T1000 (cell line): ENCODE data around the gene MAN2B1.
"Not testable (repeated sequence)": the region's sequence is repeated elsewhere in the genome, so short reads cannot be mapped to it uniquely, and the experiment has no call there.

ENCODE experiments used
- DNase-seq: peaks from one replicate; lab custom pipeline; 2025; ENCODE audit warnings: mixed read lengths; lab: John Stamatoyannopoulos, UW

Gene MAN2B1

GRCh38 chr19:12689012-12689411, 22.5 kb upstream of the MAN2B1 start:
- no peak for DNase-seq

GRCh38 chr19:12687496-12688196, 21.1 kb upstream of the MAN2B1 start, which contains the start of gene GNG14:
Gene GNG14 (plus strand): TSS chr19:12687998. CDS start chr19:12688049, 51 bp downstream.
- no peak for DNase-seq

GRCh38 chr19:12685831-12686230, 19.3 kb upstream of the MAN2B1 start:
- no peak for DNase-seq

- DNase-seq, result peak; percentile 85
Measured at GRCh38 chr19:12681074-12681987, 14.8 kb upstream of the MAN2B1 start, which contains the start of gene DHPS. Gene DHPS (minus strand): TSS chr19:12681880. CDS start chr19:12681766, 114 bp downstream.

- DNase-seq, result no peak
Measured at GRCh38 chr19:12680034-12680433, 13.5 kb upstream of the MAN2B1 start.

GRCh38 chr19:12678039-12678438, 11.5 kb upstream of the MAN2B1 start:
- not testable (repeated sequence) for DNase-seq

- DNase-seq, result no peak
Measured at GRCh38 chr19:12676928-12677327, 10.4 kb upstream of the MAN2B1 start.

- DNase-seq, result peak; percentile 38
Measured at GRCh38 chr19:12676384-12676792, 9.8 kb upstream of the MAN2B1 start.

GRCh38 chr19:12675940-12676339, 9.4 kb upstream of the MAN2B1 start:
- DNase-seq, result no peak

- no peak for DNase-seq
Measured at GRCh38 chr19:12675399-12675798, 8.9 kb upstream of the MAN2B1 start.

- no peak for DNase-seq
Measured at GRCh38 chr19:12672744-12673143, 6.2 kb upstream of the MAN2B1 start.

- no peak for DNase-seq
Measured at GRCh38 chr19:12670159-12670928, 3.8 kb upstream of the MAN2B1 start.

GRCh38 chr19:12669270-12670158, 3.0 kb upstream of the MAN2B1 start:
- DNase-seq, result peak; percentile 72

- peak; percentile 42 for DNase-seq
Measured at GRCh38 chr19:12668932-12669269, 2.4 kb upstream of the MAN2B1 start.

GRCh38 chr19:12668346-12668745, 1.8 kb upstream of the MAN2B1 start:
- no peak for DNase-seq

- no peak for DNase-seq
Measured at GRCh38 chr19:12667731-12668302, 1.3 kb upstream of the MAN2B1 start.

GRCh38 chr19:12665671-12666264, 774 bp downstream of the MAN2B1 start:
- no peak for DNase-seq

GRCh38 chr19:12665281-12665573, 1.3 kb downstream of the MAN2B1 start:
- DNase-seq, result no peak

GRCh38 chr19:12664406-12665280, 1.9 kb downstream of the MAN2B1 start:
- DNase-seq, result no peak

- DNase-seq, result no peak
Measured at GRCh38 chr19:12660980-12661379, 5.6 kb downstream of the MAN2B1 start.
